ENCODE measurements around the gene MYL10. TPM values are rescaled to one million over a fixed set of nuclear protein-coding genes. Genes with fewer than 3 reads are reported as not detected.
"Not testable (repeated sequence)": the region's sequence is repeated elsewhere in the genome, so short reads cannot be mapped to it uniquely, and the experiment has no call there.

The MYL10 gene
- total and polyA plus RNA-seq, 2 donors (not counting 3 experiments of a cell fraction or from before 2014, with no cell fraction given) = not detected

DNA sequence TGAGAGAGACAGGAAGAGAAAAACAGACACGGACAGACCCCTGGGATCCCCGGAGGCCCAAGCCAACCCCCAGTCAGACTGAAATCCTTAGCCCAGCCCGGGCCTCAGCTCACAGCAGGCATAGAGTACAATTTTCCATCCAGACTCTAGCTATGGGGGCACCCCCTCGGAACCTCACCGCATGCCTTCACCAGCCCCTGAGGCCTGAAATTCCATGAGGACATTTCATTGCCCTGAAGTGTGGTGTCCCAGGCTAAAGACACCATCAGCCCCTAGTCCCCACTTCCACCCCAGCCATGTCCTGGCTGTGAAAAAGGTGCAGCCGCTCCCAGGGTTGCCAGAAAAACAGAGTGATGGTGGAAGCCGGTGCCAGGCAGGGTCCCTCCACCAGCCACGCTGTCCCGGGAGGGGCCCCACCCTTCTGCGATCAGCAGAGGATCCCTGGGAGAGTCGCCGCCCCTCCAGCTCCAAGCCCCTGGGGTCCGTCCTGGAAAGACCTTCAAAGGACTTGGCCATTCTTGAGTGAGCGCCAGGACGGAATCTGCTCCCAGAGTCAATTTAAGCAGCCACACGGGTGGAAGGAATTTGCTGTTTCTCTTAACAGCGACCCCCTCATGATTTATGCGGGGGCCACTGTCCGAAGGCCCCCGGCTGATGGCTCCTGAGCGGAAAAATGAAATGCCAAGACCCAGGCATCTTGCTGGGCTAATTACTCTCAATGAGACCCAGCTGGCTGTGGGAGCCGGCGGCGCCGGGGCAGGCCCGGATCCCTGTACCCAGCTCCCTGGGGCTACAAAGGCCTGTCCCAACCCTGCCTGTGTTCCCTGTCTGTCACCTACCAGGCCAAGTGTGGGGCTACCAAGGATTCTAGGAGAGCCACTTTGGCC, 23.2 kb downstream of the MYL10 start:
- FAIRE-seq (no peak), DNase-seq (ENCODE audit: low read depth, low spot score) (no peak)
- no peaks in the 10 kb centered on the region for H3K9me1 ChIP-seq (replicated peaks; ENCODE audit: control insufficient read depth, extremely low read depth, insufficient read depth, low read length)
- no peaks in the 10 kb centered on the region for H3K9me3 ChIP-seq (replicated peaks; ENCODE audit: control insufficient read depth, insufficient read depth, low read length)
- H3K4me3 ChIP-seq (replicated peaks in 1 of 3; ENCODE audit: insufficient read depth in 1 of 3, low read depth in 1 of 3, low read length in 3 of 3) = no peak overlapping the region
- no peaks in the 10 kb centered on the region for H3K27me3 ChIP-seq (ENCODE audit: control insufficient read depth in 2 of 2, insufficient read depth in 2 of 2, low read length in 2 of 2)
- H3K4me1 ChIP-seq (ENCODE audit: control insufficient read depth, extremely low read depth, insufficient read depth, low read length) = no peaks in the 10 kb centered on the region
- intact Hi-C loops (cut with micrococcal nuclease) (no loop called here), dilution Hi-C loops (cut with MboI; ENCODE audit: extremely low pct_ligation_motif_present, low sequenced_read_pairs) (no loop called here)
- ChIA-PET CTCF (no interaction called here), POLR2A (no interaction called here)
- H2AFZ ChIP-seq (ENCODE audit: low read depth, low read length) = no peak overlapping the region
- H3K79me2 ChIP-seq (ENCODE audit: control insufficient read depth, insufficient read depth, low read length) = no peaks in the 10 kb centered on the region
- H3K36me3 ChIP-seq (ENCODE audit: control insufficient read depth in 2 of 2, extremely low read depth in 1 of 2, insufficient read depth in 2 of 2, low read length in 2 of 2) = no peaks in the 10 kb centered on the region
- TF ChIP-seq, protein P1, sequence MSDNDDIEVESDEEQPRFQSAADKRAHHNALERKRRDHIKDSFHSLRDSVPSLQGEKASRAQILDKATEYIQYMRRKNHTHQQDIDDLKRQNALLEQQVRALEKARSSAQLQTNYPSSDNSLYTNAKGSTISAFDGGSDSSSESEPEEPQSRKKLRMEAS (IDR thresholded peaks at IDR 0.05; ENCODE audit: insufficient read depth, insufficient read length) = no peak
- no peak for TF ChIP-seq GATA2 (IDR thresholded peaks at IDR 0.05; ENCODE audit: insufficient read depth, insufficient read length, low read depth, low read length)
- no peak for TF ChIP-seq JUN (IDR thresholded peaks at IDR 0.05; ENCODE audit: borderline replicate concordance, insufficient read depth, insufficient read length, low read depth)
- TF ChIP-seq POLR2AphosphoS5 (IDR thresholded peaks at IDR 0.05; ENCODE audit: insufficient read depth, low read depth, low read length) = no peak
- TF ChIP-seq EZH2 (IDR thresholded peaks at IDR 0.05; ENCODE audit: borderline replicate concordance, low read depth, low read length, severe bottlenecking) = no peak
- no peak for TF ChIP-seq MYC (IDR thresholded peaks at IDR 0.05; ENCODE audit: low read depth, low read length)
- TF ChIP-seq, protein P2, sequence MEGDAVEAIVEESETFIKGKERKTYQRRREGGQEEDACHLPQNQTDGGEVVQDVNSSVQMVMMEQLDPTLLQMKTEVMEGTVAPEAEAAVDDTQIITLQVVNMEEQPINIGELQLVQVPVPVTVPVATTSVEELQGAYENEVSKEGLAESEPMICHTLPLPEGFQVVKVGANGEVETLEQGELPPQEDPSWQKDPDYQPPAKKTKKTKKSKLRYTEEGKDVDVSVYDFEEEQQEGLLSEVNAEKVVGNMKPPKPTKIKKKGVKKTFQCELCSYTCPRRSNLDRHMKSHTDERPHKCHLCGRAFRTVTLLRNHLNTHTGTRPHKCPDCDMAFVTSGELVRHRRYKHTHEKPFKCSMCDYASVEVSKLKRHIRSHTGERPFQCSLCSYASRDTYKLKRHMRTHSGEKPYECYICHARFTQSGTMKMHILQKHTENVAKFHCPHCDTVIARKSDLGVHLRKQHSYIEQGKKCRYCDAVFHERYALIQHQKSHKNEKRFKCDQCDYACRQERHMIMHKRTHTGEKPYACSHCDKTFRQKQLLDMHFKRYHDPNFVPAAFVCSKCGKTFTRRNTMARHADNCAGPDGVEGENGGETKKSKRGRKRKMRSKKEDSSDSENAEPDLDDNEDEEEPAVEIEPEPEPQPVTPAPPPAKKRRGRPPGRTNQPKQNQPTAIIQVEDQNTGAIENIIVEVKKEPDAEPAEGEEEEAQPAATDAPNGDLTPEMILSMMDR (IDR thresholded peaks at IDR 0.05; ENCODE audit: extremely low read depth in 1 of 2, insufficient read depth in 1 of 2, low read depth in 1 of 2, low read length in 2 of 2) = no peak
- TF ChIP-seq POLR2A (IDR thresholded peaks at IDR 0.05; ENCODE audit: low read depth, low read length) = no peak
- no peak for TF ChIP-seq FOS (IDR thresholded peaks at IDR 0.05; ENCODE audit: borderline replicate concordance, insufficient read depth, low read length)
- H3K4me2 ChIP-seq (ENCODE audit: insufficient read depth, low read length) = no peak overlapping the region
- no peak overlapping the region for H3K9ac ChIP-seq (replicated peaks; ENCODE audit: extremely low read depth, insufficient read depth, low read length)
- no peak overlapping the region for H3K27ac ChIP-seq (ENCODE audit: insufficient read depth, low read depth, low read length)
- no peaks in the 10 kb centered on the region for H4K20me1 ChIP-seq (replicated peaks; ENCODE audit: control insufficient read depth, extremely low read depth, insufficient read depth, low read length)
- no TSS peak for BruUV-seq (replicated peaks)

DNA sequence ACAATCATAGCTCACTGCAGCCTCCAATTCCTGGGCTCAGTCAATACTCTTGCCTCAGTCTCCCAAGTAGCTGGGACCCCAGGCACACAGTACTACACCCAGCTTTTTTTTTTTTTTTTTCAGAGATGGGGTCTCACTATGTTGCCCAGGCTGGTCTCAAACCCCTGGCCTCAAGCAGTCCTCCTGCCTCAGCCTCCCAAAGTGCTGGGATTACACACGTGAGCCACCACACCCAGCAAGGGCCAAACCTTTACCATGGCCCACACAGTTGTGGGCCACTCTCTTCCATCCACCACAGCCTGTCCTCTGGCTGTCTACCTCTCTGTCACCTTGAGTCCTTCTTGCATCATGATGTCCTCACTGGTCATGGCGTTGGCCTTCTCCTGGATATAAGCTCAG, 24.2 kb downstream of the MYL10 start:
- POLR2A ChIA-PET; H3K9ac ChIP-seq (replicated peaks; ENCODE audit: extremely low read depth, insufficient read depth, low read length); H3K9me1 ChIP-seq (replicated peaks; ENCODE audit: control insufficient read depth, extremely low read depth, insufficient read depth, low read length); H3K9me3 ChIP-seq (replicated peaks; ENCODE audit: control insufficient read depth, insufficient read depth, low read length); H3K79me2 ChIP-seq (ENCODE audit: control insufficient read depth, insufficient read depth, low read length); H3K36me3 ChIP-seq (ENCODE audit: control insufficient read depth in 2 of 2, extremely low read depth in 1 of 2, insufficient read depth in 2 of 2, low read length in 2 of 2); H2AFZ ChIP-seq (ENCODE audit: low read depth, low read length); H3K4me3 ChIP-seq (replicated peaks in 1 of 3; ENCODE audit: insufficient read depth in 1 of 3, low read depth in 1 of 3, low read length in 3 of 3); H4K20me1 ChIP-seq (replicated peaks; ENCODE audit: control insufficient read depth, extremely low read depth, insufficient read depth, low read length); H3K4me2 ChIP-seq (ENCODE audit: insufficient read depth, low read length); H3K4me1 ChIP-seq (ENCODE audit: control insufficient read depth, extremely low read depth, insufficient read depth, low read length); DNase-seq (ENCODE audit: low read depth, low spot score); H3K27ac ChIP-seq (ENCODE audit: insufficient read depth, low read depth, low read length); dilution Hi-C loops (cut with MboI; ENCODE audit: extremely low pct_ligation_motif_present, low sequenced_read_pairs); H3K27me3 ChIP-seq (ENCODE audit: control insufficient read depth in 2 of 2, insufficient read depth in 2 of 2, low read length in 2 of 2); BruUV-seq (replicated peaks); FAIRE-seq: not testable (repeated sequence)
- intact Hi-C loops (cut with micrococcal nuclease) = loop anchor here (5.0 kb wide), 1 partner anchor 82 kb away; no protein-coding TSS in a partner anchor
- CTCF ChIA-PET = interaction anchor here (1.6 to 3.3 kb wide), 2 partner anchors 82 to 669 kb away, joined by 3 to 16 read pairs; no protein-coding TSS in a partner anchor

Measured in endothelial cell of umbilical vein (primary cell).